HepG2 (cell line): ENCODE data around the gene DSG2. TPM values are rescaled to one million over a fixed set of nuclear protein-coding genes. Genes with fewer than 3 reads are reported as not detected.

Experiments
- ATAC-seq: fragments of 200-7000 bp; cut with Tn5 transposase; 3 replicates; pipeline ENCODE4 v1.9.1; 2020; ENCODE audit warnings: mild to moderate bottlenecking, moderate library complexity
- BruUV-seq: library from RNA; stranded (reverse); fragments of 400-500 nt; replicated peaks from 2 replicates; lab custom pipeline; 2021; lab: Mats Ljungman, UMichigan
- CTCF ChIA-PET: fragments of 300-600 bp; formaldehyde crosslinking; extraction: SDS; loops from one replicate; lab custom pipeline; 2021; ENCODE audit warnings: low total read pairs, inconsistent platforms, low intra/inter-chr PET ratio; lab: Yijun Ruan, JAX
- POLR2A ChIA-PET: fragments of 350-600 bp; sonication (Branson Sonifier 250); formaldehyde crosslinking; loops from one replicate; lab custom pipeline; 2020; ENCODE audit warnings: antibody characterized with exemption, inconsistent platforms; lab: Yijun Ruan, JAX
- DNase-seq: peaks from one replicate; pipeline ENCODE4 v3.0.0-alpha.2; 2015; ENCODE audit warnings: low spot score
- FAIRE-seq: peaks from 3 replicates; lab custom pipeline; 2011; peaks lifted over from hg19 to GRCh38; lab: Jason Lieb, UNC
- H2AFZ ChIP-seq: one replicate; pipeline ENCODE4 v1.6.1; 2011; ENCODE audit warnings: low read length, inconsistent platforms
- H3K27ac ChIP-seq: fragments of 300-600 bp; 3 replicates; pipeline ENCODE4 v1.8.0; 2011; ENCODE audit warnings: mixed run types, mild to moderate bottlenecking, mixed read lengths, low read length, inconsistent platforms; ENCODE audit not compliant: insufficient read depth; ENCODE audit errors: extremely low read length
- H3K27me3 ChIP-seq, 2 experiments: fragments of 200-600 bp in 1 of 2; 2 replicates in 1 of 2; 3 replicates in 1 of 2; pipeline versions ENCODE4 v1.6.0 to v1.8.0; 2011; ENCODE audit warnings: low read length in 2 of 2, mild to moderate bottlenecking in 2 of 2, moderate library complexity in 2 of 2, inconsistent platforms in 1 of 2; ENCODE audit not compliant: insufficient read depth in 2 of 2, control insufficient read depth in 1 of 2
- H3K36me3 ChIP-seq, 2 experiments: fragments of 200-600 bp in 1 of 2; replicated peaks in 1 of 2; 2 replicates in 1 of 2; 3 replicates in 1 of 2; pipeline versions ENCODE4 v1.5.1 to v1.8.0; 2011; ENCODE audit warnings: low read length in 2 of 2, inconsistent platforms in 1 of 2; ENCODE audit not compliant: insufficient read depth in 2 of 2, control insufficient read depth in 1 of 2
- H3K4me1 ChIP-seq: 2 replicates; pipeline ENCODE4 v1.5.1; 2012; ENCODE audit warnings: low read length, inconsistent platforms; ENCODE audit not compliant: insufficient read depth
- H3K4me2 ChIP-seq: 2 replicates; pipeline ENCODE4 v1.6.0; 2011; ENCODE audit warnings: low read depth, low read length, inconsistent platforms
- H3K4me3 ChIP-seq, 3 experiments: fragments of 200-600 bp in 1 of 3; sonication (generic), shearing (Covaris generic) in 1 of 3; replicated peaks in 1 of 3; 2 replicates each; pipeline ENCODE4 v1.5.1; 2011 to 2016; ENCODE audit warnings: low read length in 3 of 3, inconsistent platforms in 2 of 3, low read depth in 2 of 3, mild to moderate bottlenecking in 2 of 3, control low read depth in 1 of 3, mixed read lengths in 1 of 3; ENCODE audit not compliant: insufficient read depth in 1 of 3
- H3K79me2 ChIP-seq: one replicate; pipeline ENCODE4 v1.6.1; 2011; ENCODE audit warnings: low read length, inconsistent platforms; ENCODE audit not compliant: insufficient read depth
- H3K9ac ChIP-seq: 2 replicates; pipeline ENCODE4 v1.6.0; 2011; ENCODE audit warnings: mild to moderate bottlenecking, low read depth, low read length, inconsistent platforms; ENCODE audit not compliant: insufficient read depth
- H3K9me3 ChIP-seq: 2 replicates; pipeline ENCODE4 v1.5.1; 2012; ENCODE audit warnings: mild to moderate bottlenecking, low read length
- H4K20me1 ChIP-seq: 2 replicates; pipeline ENCODE4 v1.6.0; 2011; ENCODE audit warnings: inconsistent platforms, mild to moderate bottlenecking, low read length, moderate library complexity; ENCODE audit not compliant: insufficient read depth
- POLR2G ChIP-seq: fragments of 200-400 bp; formaldehyde crosslinking; IDR thresholded peaks from 2 replicates; pipeline ENCODE4 v1.6.1; 2018; ENCODE audit warnings: mild to moderate bottlenecking, low read depth, low read length, moderate library complexity
- RFXAP ChIP-seq: sonication (generic); formaldehyde crosslinking; IDR thresholded peaks from 2 replicates; pipeline ENCODE4 v1.4.0; 2020; ENCODE audit warnings: missing genetic modification reagents, borderline replicate concordance
- SSRP1 ChIP-seq: IDR thresholded peaks from 2 replicates; pipeline ENCODE4 v1.6.1; 2016; ENCODE audit warnings: control low read depth
- ZFP36 ChIP-seq: fragments of 150-350 bp; IDR thresholded peaks from 2 replicates; pipeline ENCODE4 v1.6.1; 2018; ENCODE audit warnings: borderline replicate concordance, low read length, low read depth; ENCODE audit not compliant: partially characterized antibody
- ZNF20 ChIP-seq: sonication (generic); formaldehyde crosslinking; IDR thresholded peaks from 2 replicates; pipeline ENCODE4 v1.4.0; 2020; ENCODE audit warnings: mild to moderate bottlenecking, moderate library complexity, missing genetic modification reagents
- ZNF280B ChIP-seq: sonication (generic); formaldehyde crosslinking; IDR thresholded peaks from 2 replicates; pipeline ENCODE4 v1.5.0; 2020; ENCODE audit warnings: missing genetic modification reagents, mild to moderate bottlenecking, borderline replicate concordance
- WGBS: methylation state at CpG from one replicate; pipeline ENCODE4 v1.1.6; 2017; ENCODE audit warnings: low lambda C conversion rate; 5-methylcytosine and 5-hydroxymethylcytosine counted together
- in situ Hi-C: cut with HindIII; loops from 2 replicates; pipeline ENCODE4 v1.10.0; 2017; ENCODE audit warnings: low pct_unique_long_range_greater_than_20kb; ENCODE audit not compliant: extremely low pct_ligation_motif_present
- intact Hi-C: fragments of 100-400 bp; cut with micrococcal nuclease; formaldehyde crosslinking; loops from one replicate; pipeline ENCODE4 v1.10.0; 2022; ENCODE audit not compliant: unreplicated experiment
- polyA plus RNA-seq, 8 experiments: library from polyadenylated mRNA; depleted of rRNA in 3 of 8; stranded (reverse) in 7 of 8; unstranded in 1 of 8; fragments of >200 nt; fragmentation: Illumina TruSeq in 4 of 8; extraction: Trizol in 4 of 8; gene quantifications; 2 replicates each; pipeline versions ENCODE4 v1.2.1 to v1.2.3, GENCODE V29; 2011 to 2016; ENCODE audit warnings: low read depth in 4 of 8, missing spikeins in 1 of 8, mixed read lengths in 1 of 8; ENCODE audit not compliant: insufficient read depth in 1 of 8
- total RNA-seq, 5 experiments: library from RNA; depleted of rRNA; stranded (reverse); fragments of >200 nt; fragmentation: Illumina TruSeq; extraction: Trizol; gene quantifications; 2 replicates each; pipeline ENCODE4 v1.2.3, GENCODE V29; 2016; ENCODE audit warnings: low read depth in 1 of 5

DSG2 gene
- total and polyA plus RNA-seq, 2 of the 13 experiments (the other 11 are each of a cell fraction or from before 2014, with no cell fraction given), result 23.3 to 66.7 TPM

DNA sequence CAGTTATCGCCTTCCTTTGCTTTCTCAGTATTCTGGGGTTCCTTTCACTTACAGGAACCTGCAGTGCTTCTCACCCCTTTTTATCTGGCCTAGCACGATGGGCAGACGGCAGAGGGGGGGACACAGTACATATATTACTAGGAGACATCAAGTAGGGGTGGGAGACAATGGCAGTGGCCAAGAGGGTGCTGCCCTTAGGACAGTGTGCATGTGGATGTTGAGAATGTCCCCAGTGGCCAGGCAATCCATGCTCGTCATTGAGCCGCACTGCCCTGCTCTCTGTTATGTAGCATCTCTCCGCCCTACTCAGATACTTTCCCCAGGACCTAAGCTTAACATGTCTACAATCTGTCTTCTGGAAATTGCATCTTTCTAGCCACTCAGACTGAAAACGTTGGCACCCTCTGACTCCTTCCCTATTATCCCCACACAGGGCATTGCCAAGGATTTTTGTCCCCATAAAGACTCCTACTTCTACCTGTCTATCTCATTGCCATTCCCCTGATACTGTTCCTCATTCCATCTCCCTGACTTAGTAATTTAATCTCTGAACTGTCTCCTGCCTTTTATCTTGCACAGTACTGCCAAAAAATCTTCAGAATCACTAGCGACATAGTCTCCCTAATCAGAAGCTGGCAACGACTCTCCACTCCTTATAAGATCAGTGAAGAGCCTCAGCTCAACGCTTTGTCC is 6.6 kb downstream of the DSG2 start:
- no peak overlapping the region for H3K27ac ChIP-seq
- BruUV-seq, result no TSS peak
- ATAC-seq (no peak), FAIRE-seq (no peak), DNase-seq (no peak)
- 90% methylated on average over 10 of the region's 10 CpGs for WGBS
- no peak overlapping the region for H3K4me2 ChIP-seq
- ChIA-PET CTCF (no interaction called here), POLR2A (no interaction called here)
- no peaks in the 10 kb centered on the region for H4K20me1 ChIP-seq
- no peak overlapping the region for H3K4me3 ChIP-seq
- in situ Hi-C loops, result no loop called here
- intact Hi-C loops, result no loop called here
- H3K9ac ChIP-seq, result no peak overlapping the region
- H3K9me3 ChIP-seq, result no peaks in the 10 kb centered on the region
- peaks cover 32% of the 10 kb centered on the region for H3K4me1 ChIP-seq
- TF ChIP-seq RFXAP (CRISPR knock-in tag) (no peak), POLR2G (0 out of 2 replicates have a peak, but pooled peaks have one; percentile 9), ZFP36 (no peak), ZNF20 (CRISPR knock-in tag) (no peak), SSRP1 (CRISPR knock-in tag) (no peak), ZNF280B (CRISPR knock-in tag) (no peak)
- H3K27me3 ChIP-seq, result no peaks in the 10 kb centered on the region
- no peak overlapping the region for H2AFZ ChIP-seq
- H3K36me3 ChIP-seq, result 0 out of 5 replicates have a peak, but pooled peaks cover 0 to 2% of the 10 kb centered on the region in 2 experiments
- H3K79me2 ChIP-seq, result peaks cover 64% of the 10 kb centered on the region
